ENCODE measurements around the gene POU3F1.

POU3F1 gene

DNA sequence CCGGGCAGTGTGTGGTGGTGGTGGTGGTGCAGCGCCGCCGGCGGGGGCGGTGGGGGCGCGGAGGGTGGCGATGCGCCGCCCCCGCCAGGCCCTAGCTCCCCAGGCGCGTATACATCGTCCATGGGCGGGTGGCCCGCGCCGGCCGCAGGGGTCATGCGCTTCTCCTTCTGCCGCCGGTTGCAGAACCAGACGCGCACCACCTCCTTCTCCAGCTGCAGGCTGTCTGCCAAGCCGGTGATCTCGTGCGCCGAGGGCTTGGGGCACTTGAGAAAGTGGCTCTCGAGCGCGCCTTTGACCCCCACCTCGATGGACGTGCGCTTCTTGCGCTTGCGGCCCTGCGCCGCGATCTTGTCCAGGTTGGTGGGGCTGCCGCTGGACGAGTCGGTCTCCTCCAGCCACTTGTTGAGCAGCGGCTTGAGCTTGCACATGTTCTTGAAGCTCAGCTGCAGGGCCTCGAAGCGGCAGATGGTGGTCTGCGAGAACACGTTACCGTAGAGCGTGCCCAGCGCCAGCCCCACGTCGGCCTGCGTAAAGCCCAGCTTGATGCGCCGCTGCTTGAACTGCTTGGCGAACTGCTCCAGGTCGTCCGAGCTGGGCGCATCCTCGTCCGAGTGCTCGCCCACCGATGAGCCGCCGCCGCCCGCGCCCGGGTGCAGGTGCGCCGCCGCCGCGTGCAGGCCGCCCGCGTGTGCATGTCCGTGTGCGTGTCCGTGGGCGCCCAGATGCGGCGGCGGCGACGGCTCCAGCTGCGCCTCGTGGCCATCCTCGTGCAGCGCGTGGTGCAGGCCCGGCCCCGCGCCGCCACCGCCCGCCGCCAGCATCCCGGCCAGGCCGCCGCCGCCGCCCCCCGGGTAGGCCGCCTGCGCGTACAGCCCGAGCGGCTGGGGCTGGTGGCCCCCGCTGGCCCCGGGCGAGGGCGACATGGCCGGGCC lies 926 bp downstream of the POU3F1 start:
- H3K27ac ChIP-seq: no peak overlapping the region
- ChIA-PET POLR2A (ENCODE audit: low non-redundant PET) (no interaction called here), CTCF (interaction anchor here (0.5 to 1.1 kb wide), 3 partner anchors 19 to 660 kb away, joined by 3 to 7 read pairs (median 6); no protein-coding TSS in a partner anchor)
- TF ChIP-seq, protein P1, sequence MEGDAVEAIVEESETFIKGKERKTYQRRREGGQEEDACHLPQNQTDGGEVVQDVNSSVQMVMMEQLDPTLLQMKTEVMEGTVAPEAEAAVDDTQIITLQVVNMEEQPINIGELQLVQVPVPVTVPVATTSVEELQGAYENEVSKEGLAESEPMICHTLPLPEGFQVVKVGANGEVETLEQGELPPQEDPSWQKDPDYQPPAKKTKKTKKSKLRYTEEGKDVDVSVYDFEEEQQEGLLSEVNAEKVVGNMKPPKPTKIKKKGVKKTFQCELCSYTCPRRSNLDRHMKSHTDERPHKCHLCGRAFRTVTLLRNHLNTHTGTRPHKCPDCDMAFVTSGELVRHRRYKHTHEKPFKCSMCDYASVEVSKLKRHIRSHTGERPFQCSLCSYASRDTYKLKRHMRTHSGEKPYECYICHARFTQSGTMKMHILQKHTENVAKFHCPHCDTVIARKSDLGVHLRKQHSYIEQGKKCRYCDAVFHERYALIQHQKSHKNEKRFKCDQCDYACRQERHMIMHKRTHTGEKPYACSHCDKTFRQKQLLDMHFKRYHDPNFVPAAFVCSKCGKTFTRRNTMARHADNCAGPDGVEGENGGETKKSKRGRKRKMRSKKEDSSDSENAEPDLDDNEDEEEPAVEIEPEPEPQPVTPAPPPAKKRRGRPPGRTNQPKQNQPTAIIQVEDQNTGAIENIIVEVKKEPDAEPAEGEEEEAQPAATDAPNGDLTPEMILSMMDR (conservative IDR thresholded peaks at IDR 0.05; ENCODE audit: low read depth): no peak
- no peak for DNase-seq (ENCODE audit: low spot score)

DNA sequence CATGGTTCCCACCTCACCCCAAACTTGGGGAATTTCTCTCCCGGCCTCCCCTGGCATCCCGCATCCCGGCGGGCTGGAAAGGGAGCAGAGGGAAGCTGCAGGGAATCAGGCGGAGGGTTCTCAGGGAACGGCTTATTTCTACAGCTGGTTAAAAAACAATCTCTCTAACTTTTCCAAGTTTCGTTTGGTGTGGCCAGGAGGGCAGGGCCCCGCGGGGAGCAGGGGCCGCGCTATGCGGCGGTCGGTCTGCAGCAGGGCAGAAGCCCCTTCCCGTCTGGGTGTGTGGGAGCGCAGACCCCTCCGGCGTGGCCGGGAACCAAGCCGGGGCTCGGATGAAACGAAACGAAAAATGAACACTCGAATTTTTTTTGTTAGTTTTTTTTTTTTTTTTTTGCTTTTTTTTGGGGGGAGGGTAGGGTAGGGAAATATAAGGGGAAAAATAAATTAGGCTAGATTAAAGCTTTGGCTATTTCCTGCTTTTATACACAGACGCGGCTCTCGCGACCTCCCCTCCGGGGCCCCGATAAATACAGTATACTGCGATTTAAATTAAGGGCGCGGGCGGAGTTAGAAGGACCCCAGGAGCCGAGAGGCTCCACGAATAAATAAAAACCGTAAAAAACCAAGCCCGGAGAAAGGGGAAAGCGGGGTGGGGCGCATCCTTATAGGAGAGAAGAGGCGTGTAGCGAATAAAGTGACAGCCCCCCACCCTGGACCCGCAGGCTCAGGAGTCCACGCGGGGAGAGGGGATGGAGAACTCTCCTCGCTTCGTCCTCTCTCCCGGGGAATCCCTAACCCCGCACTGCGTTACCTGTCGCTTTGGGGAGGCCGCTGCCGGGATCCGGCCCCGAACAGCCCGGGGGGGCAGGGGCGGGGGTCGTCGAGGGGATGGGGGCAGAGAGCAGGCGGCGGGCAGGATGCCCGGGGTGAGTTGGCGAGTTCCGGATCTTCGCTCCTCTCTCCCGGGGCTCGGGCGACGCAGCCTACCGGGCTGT lies 2.1 kb downstream of the POU3F1 start:
- no peak for DNase-seq (ENCODE audit: low spot score)
- TF ChIP-seq, protein P1 (conservative IDR thresholded peaks at IDR 0.05; ENCODE audit: low read depth): no peak
- CTCF ChIA-PET: interaction anchor here (0.5 to 0.7 kb wide), 3 partner anchors 18 to 63 kb away, joined by 3 to 4 read pairs (median 3); no protein-coding TSS in a partner anchor
- POLR2A ChIA-PET (ENCODE audit: low non-redundant PET): no interaction called here
- H3K27ac ChIP-seq: no peak overlapping the region

DNA sequence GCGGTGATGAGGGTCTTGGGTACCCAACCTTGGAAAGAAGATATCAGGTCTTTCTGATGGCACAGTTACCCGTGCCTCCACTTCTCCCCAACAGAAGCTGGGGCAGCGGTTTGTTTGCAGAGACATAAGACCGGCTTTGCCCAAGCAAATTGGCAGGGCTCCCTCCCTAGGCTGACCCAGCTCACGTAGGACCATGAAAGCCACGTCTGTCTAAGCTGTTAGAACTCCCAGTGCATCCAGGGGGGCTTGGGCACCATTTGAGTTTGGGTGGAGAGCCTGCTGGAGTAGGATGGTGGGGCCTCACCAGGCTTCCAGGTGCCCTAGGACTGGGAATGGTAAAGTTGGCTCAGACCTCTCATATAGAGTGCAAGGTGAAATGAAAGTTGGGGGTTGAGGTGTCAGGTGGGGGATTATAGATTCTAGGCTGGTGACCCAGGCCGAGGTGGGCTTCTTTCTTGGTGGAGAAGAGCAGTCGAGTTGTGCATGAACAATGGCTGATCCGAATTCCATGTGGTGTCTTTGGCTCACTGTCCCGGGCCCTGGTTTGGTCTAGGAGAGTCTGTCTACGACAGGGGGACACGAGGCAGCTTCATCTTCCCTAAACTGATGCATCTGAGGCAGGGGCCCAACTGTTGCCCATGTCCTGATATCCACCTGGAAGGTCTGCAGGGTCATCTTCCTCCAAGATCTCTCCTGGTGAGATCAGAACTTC lies 3.4 kb downstream of the POU3F1 start:
- DNase-seq (ENCODE audit: low spot score): no peak
- POLR2A ChIA-PET (ENCODE audit: low non-redundant PET): no interaction called here
- TF ChIP-seq, protein P1 (conservative IDR thresholded peaks at IDR 0.05; ENCODE audit: low read depth): no peak
- CTCF ChIA-PET: interaction anchor here (0.7 kb wide), 1 partner anchor 46 kb away, joined by 4 read pairs; no protein-coding TSS in a partner anchor
- H3K27ac ChIP-seq: no peak overlapping the region

DNA sequence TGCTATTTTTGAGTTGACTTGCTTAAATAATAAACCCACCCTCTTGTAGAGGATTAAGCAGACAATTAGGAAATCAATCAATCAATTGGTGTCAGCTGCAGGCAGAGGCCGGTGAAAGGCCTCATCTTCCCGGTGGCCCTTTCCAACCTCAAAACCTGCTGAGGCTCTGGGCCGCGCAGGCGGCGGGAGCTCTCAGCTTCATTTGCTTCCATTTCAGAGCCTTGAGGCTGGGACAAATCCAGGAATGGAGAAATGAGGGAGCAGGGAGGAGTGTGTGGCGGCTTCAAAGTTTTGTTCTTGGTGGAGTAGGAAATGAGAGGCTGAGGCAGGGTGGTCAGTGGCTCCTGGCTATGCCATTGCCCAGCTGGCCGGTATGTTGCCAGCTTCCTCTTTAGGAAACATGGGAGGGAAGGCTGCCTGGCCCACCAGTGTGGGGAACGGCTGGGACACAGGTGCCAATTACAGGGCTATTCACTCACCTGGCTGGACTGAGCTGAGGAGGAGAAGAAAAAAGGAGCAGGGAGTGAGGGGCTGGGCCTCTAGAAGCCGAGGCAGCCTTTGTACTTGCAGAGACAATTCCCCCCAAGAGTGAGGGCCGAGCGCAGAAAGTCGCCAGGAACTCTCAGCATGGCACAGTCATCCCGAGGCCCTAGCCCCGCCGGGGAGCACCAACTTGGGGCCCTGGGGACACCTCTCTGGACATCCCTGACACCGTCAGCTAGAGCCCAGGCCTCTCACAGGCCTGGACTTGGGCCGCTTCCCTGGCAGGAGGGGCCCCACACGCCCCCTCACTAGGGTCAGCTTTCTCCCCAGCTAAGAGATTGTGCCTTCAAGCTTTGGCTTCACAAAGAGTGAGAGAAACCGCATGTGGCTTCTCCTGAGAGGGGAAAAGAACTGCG lies 4.4 kb downstream of the POU3F1 start:
- H3K27ac ChIP-seq: no peak overlapping the region
- ChIA-PET CTCF (interaction anchor here (0.5 to 1.3 kb wide), 2 partner anchors 172 to 793 kb away, joined by 3 to 4 read pairs; no protein-coding TSS in a partner anchor), POLR2A (ENCODE audit: low non-redundant PET) (no interaction called here)
- TF ChIP-seq, protein P1 (conservative IDR thresholded peaks at IDR 0.05; ENCODE audit: low read depth): no peak
- no peak for DNase-seq (ENCODE audit: low spot score)

DNA sequence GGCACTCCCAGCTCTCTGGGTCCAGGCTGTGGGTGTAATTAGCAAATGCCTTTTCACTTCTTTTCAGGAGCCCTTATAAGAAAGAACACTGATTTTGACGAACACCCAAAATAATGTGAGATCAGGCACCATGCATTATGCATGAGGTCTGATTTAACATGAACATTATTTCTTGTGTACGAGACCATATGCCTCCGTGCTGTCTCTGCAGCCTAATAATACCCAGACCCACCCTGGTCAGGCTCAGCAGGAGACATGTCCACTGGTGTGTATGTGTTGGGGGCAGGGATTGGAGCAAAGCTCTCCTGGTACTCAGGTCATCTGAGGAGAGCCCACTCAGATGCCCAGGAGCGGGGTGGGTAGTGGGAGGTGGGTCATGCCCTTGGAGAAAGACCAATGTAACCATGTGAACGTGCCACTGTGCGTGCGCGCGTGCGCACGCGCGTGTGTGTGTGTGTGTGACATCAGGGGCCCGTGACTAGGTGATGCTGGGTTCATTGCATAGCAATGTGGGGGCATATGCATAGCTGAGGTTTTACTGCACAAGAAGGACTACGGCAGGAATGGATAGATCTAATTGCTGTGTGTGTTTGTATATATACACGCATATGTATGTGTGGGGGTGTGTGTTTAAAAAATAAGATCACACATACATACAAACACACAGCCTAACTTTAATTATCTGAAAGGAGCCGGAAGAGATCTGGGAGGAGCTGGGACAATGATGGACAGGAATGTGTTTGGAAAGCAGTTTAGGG lies 7.1 kb downstream of the POU3F1 start:
- DNase-seq (ENCODE audit: low spot score): no peak
- ChIA-PET CTCF (interaction anchor here (1.5 kb wide), 1 partner anchor 12 kb away, joined by 4 read pairs; no protein-coding TSS in a partner anchor), POLR2A (ENCODE audit: low non-redundant PET) (interaction anchor here (0.6 kb wide), 1 partner anchor 12 kb away, joined by 3 read pairs; no protein-coding TSS in a partner anchor)
- H3K27ac ChIP-seq: no peak overlapping the region
- TF ChIP-seq, protein P1 (conservative IDR thresholded peaks at IDR 0.05; ENCODE audit: low read depth): no peak
